Spinal cord (tissue), 10 donors: Measurements from ENCODE around the gene CAB39. TPM values are rescaled to one million over a fixed set of nuclear protein-coding genes. Genes with fewer than 3 reads are reported as not detected.

ENCODE experiments used
- DNase-seq, 6 donors: peaks; one replicate each; pipeline versions ENCODE4 v3.0.0 to v3.0.0-alpha.2; 2013 to 2015; ENCODE audit warnings: low spot score in 6 of 6, low read depth in 4 of 6
- H3K27ac ChIP-seq: one replicate; pipeline ENCODE4 v1.5.1; 2013; ENCODE audit warnings: low read depth, low read length, control low read depth
- H3K27me3 ChIP-seq: one replicate; pipeline ENCODE4 v1.6.1; 2013; ENCODE audit warnings: low read length; ENCODE audit not compliant: control insufficient read depth, insufficient read depth
- H3K36me3 ChIP-seq: one replicate; pipeline ENCODE4 v1.6.1; 2013; ENCODE audit warnings: low read length; ENCODE audit not compliant: control insufficient read depth, insufficient read depth
- H3K4me1 ChIP-seq: one replicate; pipeline ENCODE4 v1.6.1; 2013; ENCODE audit warnings: low read length; ENCODE audit not compliant: control insufficient read depth, insufficient read depth
- H3K4me3 ChIP-seq: one replicate; pipeline ENCODE4 v1.5.1; 2013; ENCODE audit warnings: low read depth, low read length, control low read depth
- H3K9me3 ChIP-seq: one replicate; pipeline ENCODE4 v1.6.1; 2013; ENCODE audit warnings: low read length; ENCODE audit not compliant: control insufficient read depth, insufficient read depth
- WGBS: methylation state at CpG from one replicate; pipeline ENCODE4 v1.1.5; 2013; ENCODE audit warnings: missing lambda C conversion rate; ENCODE audit not compliant: insufficient coverage; 5-methylcytosine and 5-hydroxymethylcytosine counted together
- long read RNA-seq, 4 donors: transcript quantifications; one replicate each; lab custom pipeline, GENCODE V29; 2026
- polyA plus RNA-seq, 2 donors: library from polyadenylated mRNA; unstranded; fragments of 120-200 nt; gene quantifications; one replicate each; pipeline ENCODE4 v1.2.1, GENCODE V29; 2013; ENCODE audit not compliant: insufficient read length in 2 of 2
- total RNA-seq, 2 donors: library from RNA; depleted of rRNA in 1 of 2; stranded (reverse); fragments of 120-200 nt in 1 of 2; fragments of >200 nt in 1 of 2; gene quantifications; one replicate each; pipeline versions ENCODE4 v1.2.3 to v1.2.4, GENCODE V29; 2013 to 2014
- donor health status: healthy.

CAB39 gene
- total RNA-seq (100 to 1,000 TPM in 1 of 2 donors, 10 to 100 TPM in 1; 65.4 to 119 TPM), polyA plus RNA-seq (100 to 1,000 TPM in 1 of 2 donors, 10 to 100 TPM in 1; 71.8 to 100 TPM)
- long read RNA-seq, donor 1, transcript CAB39-201 (9 exons, 3,826 nt) = major isoform, 8 of 65 reads
- long read RNA-seq, donor 1, partial matches to known transcripts = 54 of 65 reads
- long read RNA-seq, donor 1, other reads (novel, unspliced or antisense) = 0 of 65 reads
- long read RNA-seq, donor 2, transcript CAB39-201 (9 exons, 3,826 nt) = major isoform, 5 of 5 reads
- long read RNA-seq, donor 2, partial matches to known transcripts = 0 of 5 reads
- long read RNA-seq, donor 2, other reads (novel, unspliced or antisense) = 0 of 5 reads
- long read RNA-seq, donor 3, transcript CAB39-201 (9 exons, 3,826 nt) = major isoform, 12 of 13 reads
- long read RNA-seq, donor 3, partial matches to known transcripts = 0 of 13 reads
- long read RNA-seq, donor 3, other reads (novel, unspliced or antisense) = 0 of 13 reads
- long read RNA-seq, donor 4, transcript CAB39-206 (2 exons, 561 nt) = major isoform, 8 of 176 reads
- long read RNA-seq, donor 4, partial matches to known transcripts = 165 of 176 reads
- long read RNA-seq, donor 4, other reads (novel, unspliced or antisense) = 0 of 176 reads

DNA sequence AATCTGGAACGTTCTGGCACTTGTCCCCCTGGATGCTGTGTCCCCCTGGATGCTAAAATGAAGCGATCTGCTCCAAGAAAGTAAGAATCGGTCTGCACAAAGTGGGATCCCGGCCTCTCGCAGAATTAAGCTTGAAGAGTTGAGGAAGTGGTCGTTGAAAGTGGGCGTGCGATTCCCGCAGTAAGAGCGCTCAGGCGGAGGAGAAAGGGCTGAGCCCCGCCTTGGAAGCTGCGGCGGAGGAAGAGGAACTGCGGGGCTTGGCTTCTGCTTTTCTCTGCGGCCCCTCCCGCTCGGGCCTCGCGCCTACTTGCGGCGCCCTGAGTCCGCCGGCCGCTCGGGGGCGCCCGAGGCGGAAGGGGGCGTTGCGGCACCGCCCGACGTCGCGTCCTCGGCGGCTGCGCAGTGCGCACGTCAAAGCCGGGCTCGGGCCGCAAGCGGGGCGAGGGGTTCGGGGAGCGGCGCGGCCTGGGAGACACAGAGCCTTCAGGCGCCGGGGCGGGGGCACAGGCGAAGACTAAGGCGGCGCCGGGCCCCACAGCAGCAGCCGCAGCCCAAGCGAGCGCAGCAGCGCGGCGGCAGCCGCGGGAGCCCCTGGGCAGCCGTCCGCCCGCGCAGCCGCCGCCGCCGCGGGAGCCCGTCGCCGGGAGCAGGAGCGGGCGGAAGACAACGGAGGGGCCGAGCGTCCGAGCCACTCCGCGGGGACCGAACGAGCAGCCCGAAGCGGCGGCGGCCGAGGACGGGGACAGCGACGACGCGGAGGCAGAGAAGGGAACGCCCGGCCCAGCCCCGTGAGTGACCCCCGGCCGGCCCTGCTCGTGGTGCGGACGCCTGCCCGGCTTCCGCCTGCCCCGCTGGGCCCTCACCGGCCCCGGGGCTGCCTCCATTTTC lies at the start of gene CAB39:
CAB39 (plus strand) TSS at position 400 of the 888 bp plus-strand sequence. CDS start 47,160 bp downstream, outside the sequence.
- Histone ChIP-seq H3K4me3 (peak within 1 kb of the TSS; percentile 76), H3K36me3 (no peaks in the 10 kb centered on the region), H3K9me3 (no peaks in the 10 kb centered on the region), H3K27me3 (no peaks in the 10 kb centered on the region), H3K27ac (peak within 1 kb of the TSS; percentile 83), H3K4me1 (peaks cover 15% of the 10 kb centered on the region)
- DNase-seq = peak; percentile 81 to 98 (median 87)
- under 1% methylated on average over 110 of the region's 110 CpGs for WGBS

DNA sequence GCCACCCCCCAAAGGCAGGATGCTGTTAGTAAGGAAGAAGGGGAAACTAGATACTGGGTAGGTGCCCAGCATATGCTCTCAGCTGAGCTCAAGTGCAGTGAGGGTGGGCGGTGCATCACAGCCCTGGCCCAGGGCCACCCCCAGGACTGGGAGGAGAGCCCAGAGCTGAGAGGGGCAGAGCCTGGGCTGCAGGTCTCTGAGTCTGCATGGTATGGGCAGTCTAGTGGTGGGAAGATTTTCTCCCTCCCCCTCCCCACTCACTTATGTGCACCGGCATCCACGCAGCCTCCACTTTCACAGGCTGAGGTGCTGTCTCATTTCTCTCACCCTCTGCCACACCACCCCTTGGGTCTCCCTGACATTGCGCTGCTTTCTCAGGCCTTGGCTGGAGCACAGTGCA lies 48.5 kb upstream of the CAB39 start:
- H3K9me3 ChIP-seq = no peaks in the 10 kb centered on the region
- WGBS = 50% methylated on average over 1 of the region's 4 CpGs
- no peaks in the 10 kb centered on the region for H3K36me3 ChIP-seq
- H3K4me1 ChIP-seq = peaks cover 5% of the 10 kb centered on the region
- H3K27me3 ChIP-seq = no peaks in the 10 kb centered on the region
- no peak overlapping the region for H3K4me3 ChIP-seq
- no peak overlapping the region for H3K27ac ChIP-seq
- peak in 1 of 6 donors; percentile 61 for DNase-seq

DNA sequence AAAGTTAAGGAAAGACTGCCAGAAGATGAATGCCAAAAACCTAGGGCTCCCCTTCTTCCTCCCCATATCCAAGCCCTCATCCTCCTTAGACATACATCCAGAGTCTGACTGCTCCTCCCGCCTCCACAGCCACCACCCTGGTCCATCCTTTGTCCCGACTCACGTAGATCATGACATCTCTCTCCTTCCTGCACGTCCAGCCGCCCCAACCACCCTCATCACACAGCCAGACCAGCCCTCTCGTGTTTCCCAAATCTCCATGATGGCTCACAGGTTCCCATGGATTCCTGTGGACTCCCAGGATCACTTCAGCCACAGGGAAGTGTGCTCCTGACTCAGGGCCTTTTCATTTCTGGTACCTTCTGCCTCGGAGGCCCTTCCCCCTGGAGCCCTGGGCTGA lies 47.8 kb upstream of the CAB39 start:
- no peaks in the 10 kb centered on the region for H3K36me3 ChIP-seq
- H3K9me3 ChIP-seq = no peaks in the 10 kb centered on the region
- H3K4me3 ChIP-seq = no peak overlapping the region
- no peaks in the 10 kb centered on the region for H3K27me3 ChIP-seq
- H3K4me1 ChIP-seq = no peaks in the 10 kb centered on the region
- H3K27ac ChIP-seq = no peak overlapping the region
- DNase-seq = no peak
- 83% methylated on average over 7 of the region's 7 CpGs for WGBS

DNA sequence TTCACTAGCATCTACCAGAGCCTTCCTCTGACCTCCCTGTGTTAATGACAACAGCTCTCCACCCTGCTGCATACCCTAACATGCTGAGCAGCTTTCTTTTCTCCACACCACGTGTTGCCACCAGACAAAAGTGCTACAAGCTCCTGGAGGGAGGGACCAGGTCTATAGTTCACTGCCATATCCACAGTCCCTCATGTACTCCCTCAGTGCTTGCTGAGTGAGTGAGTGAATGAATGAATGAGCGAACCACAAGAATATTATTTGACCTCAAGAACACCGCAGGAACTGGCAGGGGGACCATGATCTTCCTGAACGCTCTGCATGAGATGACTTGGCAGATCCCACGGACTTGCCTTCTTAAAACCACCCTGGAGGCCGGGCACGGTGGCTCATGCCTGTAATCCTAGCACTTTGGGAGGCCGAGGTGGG lies 47.4 kb upstream of the CAB39 start:
- Histone ChIP-seq H3K4me1 (no peaks in the 10 kb centered on the region), H3K27ac (no peak overlapping the region), H3K27me3 (no peaks in the 10 kb centered on the region), H3K4me3 (no peak overlapping the region), H3K36me3 (no peaks in the 10 kb centered on the region), H3K9me3 (no peaks in the 10 kb centered on the region)
- no peak for DNase-seq
- WGBS = 89% methylated on average over 7 of the region's 8 CpGs

DNA sequence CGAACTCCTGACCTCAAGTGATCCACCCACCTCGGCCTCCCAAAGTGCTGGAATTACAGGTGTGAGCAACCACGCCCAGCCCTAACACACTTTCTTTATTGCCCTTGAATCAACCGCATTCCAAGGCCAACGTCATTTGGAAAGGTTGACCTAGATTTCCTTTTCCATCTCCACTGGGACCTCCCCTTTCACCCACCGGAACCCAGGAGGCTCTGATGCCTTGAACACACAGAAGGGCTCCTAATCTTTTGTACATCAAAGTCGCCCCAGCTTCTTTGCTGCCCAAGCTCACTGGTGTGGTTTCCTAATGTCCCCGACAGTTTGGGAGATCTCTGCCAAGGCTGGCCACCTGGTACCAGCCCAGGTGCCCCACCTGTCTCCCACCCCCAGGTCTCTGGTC lies 46.2 kb upstream of the CAB39 start:
- no peaks in the 10 kb centered on the region for H3K4me1 ChIP-seq
- H3K27ac ChIP-seq = no peak overlapping the region

DNA sequence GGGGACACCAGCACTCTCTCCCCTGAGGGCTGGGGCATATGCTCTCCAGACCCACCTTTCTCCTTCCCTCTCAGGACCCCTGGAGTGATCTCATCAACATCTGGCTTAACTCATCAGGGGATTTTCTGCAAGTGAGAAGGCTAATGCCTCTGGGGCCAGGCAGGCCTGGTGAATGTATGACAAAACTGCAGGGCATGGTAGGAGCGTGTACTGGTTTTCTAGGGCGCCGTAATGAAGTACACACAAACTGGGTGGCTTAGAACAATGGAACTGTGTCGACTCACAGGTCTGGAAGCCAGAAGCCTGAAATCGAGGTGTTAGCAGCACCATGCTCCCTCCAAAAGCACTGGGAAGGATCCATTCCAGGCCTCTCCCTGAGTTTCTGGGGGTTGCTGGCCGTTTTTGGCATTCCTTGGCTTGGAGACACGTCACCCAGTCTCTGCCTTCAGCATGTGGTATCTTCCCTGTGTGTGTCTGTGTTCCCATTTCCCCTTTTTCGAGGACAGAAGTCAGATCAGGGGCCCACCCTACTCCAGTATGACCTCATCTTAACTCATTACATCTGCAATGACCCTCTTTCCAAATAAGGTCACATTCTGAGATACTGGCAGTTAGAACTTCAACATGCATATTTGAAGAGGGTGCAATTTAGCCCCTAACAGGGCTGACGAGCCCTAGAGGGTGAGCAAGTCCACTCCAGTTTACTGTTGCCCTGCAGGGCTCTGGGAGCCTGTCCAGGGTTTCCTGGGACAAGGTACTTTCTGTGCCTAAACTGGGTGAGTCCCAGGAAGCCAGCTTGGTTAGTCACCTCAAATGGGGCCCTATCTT lies 45.5 kb upstream of the CAB39 start:
- Histone ChIP-seq H3K27ac (no peak overlapping the region), H3K4me1 (no peaks in the 10 kb centered on the region), H3K4me3 (no peak overlapping the region), H3K9me3 (no peaks in the 10 kb centered on the region), H3K27me3 (no peaks in the 10 kb centered on the region), H3K36me3 (no peaks in the 10 kb centered on the region)
- DNase-seq = no peak
- 59% methylated on average over 9 of the region's 9 CpGs for WGBS

More for the DNA sequence above, 46.2 kb upstream of the CAB39 start:
- WGBS = 86% methylated on average over 8 of the region's 8 CpGs
- Histone ChIP-seq H3K4me3 (no peak overlapping the region), H3K27me3 (no peaks in the 10 kb centered on the region), H3K36me3 (no peaks in the 10 kb centered on the region), H3K9me3 (no peaks in the 10 kb centered on the region)
- no peak for DNase-seq

DNA sequence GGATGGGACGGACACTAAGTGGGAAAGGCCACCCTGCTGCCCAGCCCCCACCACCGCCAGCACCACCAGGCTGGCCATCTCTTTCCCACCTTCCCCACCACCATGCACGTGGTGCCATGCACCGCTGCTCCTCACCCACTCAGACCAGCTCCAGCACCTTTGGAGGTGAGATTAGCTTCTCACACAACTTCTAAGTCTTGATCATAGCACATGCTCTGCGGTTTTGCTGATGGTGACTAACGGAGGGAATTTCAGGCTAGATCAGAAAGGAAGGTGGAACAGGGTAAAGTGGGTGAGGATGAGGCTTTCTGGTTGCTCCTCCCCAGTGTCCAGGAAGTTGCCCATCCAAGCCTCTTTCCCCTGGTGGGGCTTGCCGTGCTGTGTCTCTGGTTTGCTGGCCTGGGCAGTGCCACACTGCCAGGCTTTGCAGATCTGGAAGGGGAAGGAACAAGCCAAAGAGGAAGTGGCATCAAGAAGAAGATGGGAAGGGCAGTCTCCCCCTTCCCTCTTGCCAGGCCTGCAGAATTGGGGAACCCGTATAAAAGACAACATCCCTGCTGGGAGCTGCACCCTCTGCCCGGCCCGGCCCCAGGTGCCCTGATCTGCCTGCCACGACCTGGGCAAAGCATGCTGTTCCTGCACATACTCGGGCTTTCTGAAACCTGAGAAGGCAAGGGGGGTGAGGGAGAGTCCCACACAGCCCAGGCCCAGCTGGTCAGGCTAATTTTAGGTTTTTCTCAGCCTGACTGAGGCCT lies 44.3 kb upstream of the CAB39 start:
- no peak overlapping the region for H3K27ac ChIP-seq
- no peaks in the 10 kb centered on the region for H3K27me3 ChIP-seq
- no peaks in the 10 kb centered on the region for H3K36me3 ChIP-seq
- no peak for DNase-seq
- no peaks in the 10 kb centered on the region for H3K9me3 ChIP-seq
- H3K4me3 ChIP-seq = no peak overlapping the region
- WGBS = 73% methylated on average over 11 of the region's 12 CpGs
- H3K4me1 ChIP-seq = no peaks in the 10 kb centered on the region

DNA sequence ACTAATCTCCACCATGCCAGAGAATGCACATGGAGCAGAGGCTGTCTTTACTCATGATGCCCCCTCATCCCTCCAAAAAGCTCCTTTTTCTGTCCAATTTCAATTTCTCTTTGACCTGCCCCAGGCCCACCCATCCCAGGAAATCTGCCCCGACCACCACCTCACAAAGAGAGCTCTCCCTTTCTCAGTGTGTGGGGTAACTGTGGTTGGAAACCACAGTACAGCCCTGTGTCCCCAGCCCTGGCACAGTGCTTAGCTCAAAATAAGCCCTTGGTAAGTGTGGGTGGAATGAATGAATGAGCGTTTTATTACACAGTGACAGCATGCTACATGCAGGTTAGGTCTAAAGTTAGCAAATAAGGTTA lies 43.7 kb upstream of the CAB39 start:
- no peak for DNase-seq
- Histone ChIP-seq H3K27ac (no peak overlapping the region), H3K4me3 (no peak overlapping the region), H3K27me3 (no peaks in the 10 kb centered on the region), H3K36me3 (no peaks in the 10 kb centered on the region), H3K4me1 (no peaks in the 10 kb centered on the region), H3K9me3 (no peaks in the 10 kb centered on the region)
- WGBS = no CpG with 5 or more reads among the region's 2 CpGs
